AML-193 (cell line): ENCODE data around the gene ZNF506.
"Not testable (repeated sequence)": the region's sequence is repeated elsewhere in the genome, so short reads cannot be mapped to it uniquely, and the experiment has no call there.

Source experiments
- DNase-seq, 2 experiments: peaks; one replicate each; lab custom pipeline; 2025; lab: John Stamatoyannopoulos, UW

The ZNF506 gene

DNA sequence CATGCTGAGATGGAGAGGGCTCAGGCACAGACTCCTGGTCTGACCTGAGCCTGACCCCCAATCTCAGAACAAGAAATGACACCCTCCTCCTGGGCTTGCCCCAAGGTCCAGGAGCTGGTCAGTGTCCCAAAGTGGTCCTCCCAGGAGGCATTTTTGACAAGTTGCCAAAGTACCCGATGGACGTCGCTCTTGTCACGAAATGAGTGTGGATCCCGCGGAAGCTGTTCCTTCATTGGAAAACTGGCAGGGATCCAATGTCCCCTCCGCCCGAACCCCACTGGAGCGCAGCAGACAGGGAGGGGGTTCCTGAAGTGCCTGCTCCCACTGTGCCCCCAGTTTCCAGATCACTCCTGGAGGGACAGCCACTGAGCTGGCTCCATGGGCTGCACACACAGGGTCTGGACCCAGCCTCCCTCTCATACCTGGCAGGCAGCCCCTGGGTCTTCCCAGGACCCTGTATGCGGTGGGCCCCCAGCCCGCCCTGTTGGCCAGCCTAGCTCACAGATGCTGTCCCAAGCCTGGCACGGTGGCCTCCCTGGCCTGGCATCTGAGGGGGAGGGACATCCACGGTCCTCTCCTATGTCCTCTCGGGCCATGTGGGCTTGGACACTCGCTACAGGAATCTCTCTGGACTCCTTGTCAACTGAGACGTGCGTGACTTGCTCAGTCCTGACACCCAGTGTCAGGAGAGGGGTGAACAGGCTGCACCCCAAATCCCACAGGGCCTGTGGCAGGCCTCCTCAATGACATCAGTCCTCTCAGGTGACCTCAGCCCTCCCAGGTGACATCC lies 75.9 kb downstream of the ZNF506 start:
- no peak for DNase-seq

GRCh38 chr19:19744641-19745040 lies 76.9 kb downstream of the ZNF506 start:
- no peak for DNase-seq

- DNase-seq = not testable (repeated sequence)
Observed at GRCh38 chr19:19743921-19744320, 77.6 kb downstream of the ZNF506 start.

DNA sequence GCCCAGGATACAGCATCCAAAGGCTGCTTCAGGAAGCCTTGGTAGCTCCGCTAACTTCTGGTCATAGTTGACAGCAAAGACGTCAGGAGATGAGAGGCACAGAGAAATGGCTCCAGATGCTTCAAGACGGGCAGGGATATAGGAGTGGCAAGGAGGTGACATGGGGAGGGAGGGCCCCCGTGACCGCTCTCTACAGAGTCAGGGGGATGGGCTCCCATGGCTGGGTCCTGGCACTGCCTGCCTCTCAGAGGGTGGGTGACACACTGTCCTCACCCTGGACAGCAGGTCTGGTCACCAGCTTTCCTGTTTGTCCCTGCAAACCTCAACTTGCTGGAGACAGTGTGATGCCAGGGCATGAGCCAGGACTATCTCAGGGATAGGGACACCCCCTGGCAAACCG lies 78.4 kb downstream of the ZNF506 start:
- DNase-seq = no peak

DNA sequence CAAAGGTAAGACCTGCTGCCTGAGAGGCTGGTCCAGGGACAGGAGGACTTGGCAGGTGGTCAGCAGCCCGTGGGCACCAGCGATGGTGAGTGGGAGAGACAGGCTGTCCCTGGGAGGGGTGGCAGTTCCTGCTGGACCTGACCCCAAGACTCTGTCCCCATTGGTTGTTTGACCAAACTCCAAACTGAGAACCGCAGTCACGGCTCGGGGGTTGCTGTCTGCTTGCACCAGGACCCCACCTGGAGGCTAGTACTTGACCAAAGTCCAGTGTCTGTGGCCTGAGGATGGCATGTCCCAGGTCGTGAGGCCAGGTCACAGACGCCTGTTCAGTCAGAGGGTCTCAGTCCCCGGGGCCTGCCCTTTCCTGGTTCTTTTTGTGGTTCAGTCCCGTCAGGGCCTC lies 78.8 kb downstream of the ZNF506 start:
- no peak for DNase-seq
